ENCODE data around the gene SCN11A.

DNA sequence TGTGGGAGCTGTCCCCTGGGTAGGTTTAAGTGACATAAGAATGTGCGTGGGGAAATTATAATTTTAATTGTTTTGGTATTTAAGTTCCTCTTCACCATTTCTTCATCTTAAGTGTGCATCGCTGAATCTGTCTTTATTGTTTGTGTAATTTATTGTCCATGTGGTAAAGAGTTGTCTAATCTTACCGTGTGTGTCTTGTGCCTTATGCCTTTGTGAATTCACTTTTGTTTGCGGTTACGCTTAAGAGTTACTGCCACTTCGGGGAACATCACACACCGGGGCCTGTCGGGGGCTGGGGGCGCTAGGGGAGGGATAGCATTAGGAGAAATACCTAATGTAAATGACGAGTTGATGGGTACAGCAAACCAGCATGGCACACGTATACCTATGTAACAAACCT, 839 bp upstream of the SCN11A start:
- TF ChIP-seq, protein P1, sequence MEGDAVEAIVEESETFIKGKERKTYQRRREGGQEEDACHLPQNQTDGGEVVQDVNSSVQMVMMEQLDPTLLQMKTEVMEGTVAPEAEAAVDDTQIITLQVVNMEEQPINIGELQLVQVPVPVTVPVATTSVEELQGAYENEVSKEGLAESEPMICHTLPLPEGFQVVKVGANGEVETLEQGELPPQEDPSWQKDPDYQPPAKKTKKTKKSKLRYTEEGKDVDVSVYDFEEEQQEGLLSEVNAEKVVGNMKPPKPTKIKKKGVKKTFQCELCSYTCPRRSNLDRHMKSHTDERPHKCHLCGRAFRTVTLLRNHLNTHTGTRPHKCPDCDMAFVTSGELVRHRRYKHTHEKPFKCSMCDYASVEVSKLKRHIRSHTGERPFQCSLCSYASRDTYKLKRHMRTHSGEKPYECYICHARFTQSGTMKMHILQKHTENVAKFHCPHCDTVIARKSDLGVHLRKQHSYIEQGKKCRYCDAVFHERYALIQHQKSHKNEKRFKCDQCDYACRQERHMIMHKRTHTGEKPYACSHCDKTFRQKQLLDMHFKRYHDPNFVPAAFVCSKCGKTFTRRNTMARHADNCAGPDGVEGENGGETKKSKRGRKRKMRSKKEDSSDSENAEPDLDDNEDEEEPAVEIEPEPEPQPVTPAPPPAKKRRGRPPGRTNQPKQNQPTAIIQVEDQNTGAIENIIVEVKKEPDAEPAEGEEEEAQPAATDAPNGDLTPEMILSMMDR (IDR thresholded peaks at IDR 0.05; ENCODE audit: borderline replicate concordance, extremely low read depth, low read length, poor library complexity, severe bottlenecking) = no peak
- TF ChIP-seq EZH2 (IDR thresholded peaks at IDR 0.05; ENCODE audit: borderline replicate concordance, low read depth, low read length, severe bottlenecking) = no peak
